DMS114 treated with DMSO at 0.1 percent for 48 hours (cell line): ENCODE measurements around the gene TSPEAR.
"Not testable (repeated sequence)": the region's sequence is repeated elsewhere in the genome, so short reads cannot be mapped to it uniquely, and the experiment has no call there.

ENCODE experiments used
- DNase-seq: peaks from one replicate; lab custom pipeline; 2025; ENCODE audit not compliant: unreplicated experiment; lab: John Stamatoyannopoulos, UW

Gene TSPEAR

GRCh38 chr21:44593598-44594405 lies 117.6 kb downstream of the TSPEAR start:
- no peak for DNase-seq

- DNase-seq, result no peak
Observed at GRCh38 chr21:44592446-44593311, 118.7 kb downstream of the TSPEAR start, which contains the start of gene KRTAP10-6. KRTAP10-6 (minus strand) TSS chr21:44592505; CDS start chr21:44592484, 21 bp downstream.

GRCh38 chr21:44591801-44592130 lies 119.6 kb downstream of the TSPEAR start:
- DNase-seq, result not testable (repeated sequence)

- DNase-seq, result not testable (repeated sequence)
Observed at GRCh38 chr21:44590897-44591800, 120.2 kb downstream of the TSPEAR start.

GRCh38 chr21:44590311-44590721 lies 121.1 kb downstream of the TSPEAR start:
- no peak for DNase-seq

GRCh38 chr21:44589586-44590305 lies 121.6 kb downstream of the TSPEAR start:
- no peak for DNase-seq

- no peak for DNase-seq
Observed at GRCh38 chr21:44589094-44589493, 122.3 kb downstream of the TSPEAR start.

GRCh38 chr21:44585892-44586291 lies 125.5 kb downstream of the TSPEAR start:
- DNase-seq, result no peak

GRCh38 chr21:44583800-44584147 lies 127.6 kb downstream of the TSPEAR start:
- DNase-seq, result no peak

- DNase-seq, result no peak
Observed at GRCh38 chr21:44583089-44583799, 128.1 kb downstream of the TSPEAR start.

GRCh38 chr21:44582055-44582454 lies 129.3 kb downstream of the TSPEAR start:
- DNase-seq, result no peak

GRCh38 chr21:44581158-44581557 lies 130.2 kb downstream of the TSPEAR start:
- DNase-seq, result no peak

GRCh38 chr21:44580231-44580821 lies 131.0 kb downstream of the TSPEAR start, which contains the start of gene KRTAP10-5:
KRTAP10-5 (minus strand) TSS chr21:44580604; CDS start chr21:44580578, 26 bp downstream.
- not testable (repeated sequence) for DNase-seq

- DNase-seq, result no peak
Observed at GRCh38 chr21:44579833-44580144, 131.6 kb downstream of the TSPEAR start.

GRCh38 chr21:44579056-44579832 lies 132.1 kb downstream of the TSPEAR start:
- no peak for DNase-seq

GRCh38 chr21:44578371-44579055 lies 132.9 kb downstream of the TSPEAR start:
- DNase-seq, result no peak

GRCh38 chr21:44576025-44576420 lies 135.3 kb downstream of the TSPEAR start:
- no peak for DNase-seq
